SK-N-SH treated with all-trans-retinoic acid at 6 μM for 48 hours (cell line): ENCODE measurements around the gene RAP1A.

Experiments used
- BACH2 ChIP-seq: fragments of 250-450 bp; sonication (Bioruptor Pico); IDR thresholded peaks from 2 replicates; pipeline ENCODE4 v1.9.0; 2021; ENCODE audit warnings: mild to moderate bottlenecking, borderline replicate concordance
- CSRNP3 ChIP-seq: fragments of 250-450 bp; sonication (Bioruptor Pico); IDR thresholded peaks from 2 replicates; pipeline ENCODE4 v1.5.1; 2021; ENCODE audit warnings: mild to moderate bottlenecking, moderate library complexity
- ESRRG ChIP-seq: fragments of 250-450 bp; sonication (Bioruptor Pico); IDR thresholded peaks from 2 replicates; pipeline ENCODE4 v1.6.1; 2021; ENCODE audit warnings: mild to moderate bottlenecking
- GLIS3 ChIP-seq: fragments of 250-450 bp; sonication (Bioruptor Pico); IDR thresholded peaks from 2 replicates; pipeline ENCODE4 v1.5.0; 2020; ENCODE audit warnings: mild to moderate bottlenecking, moderate library complexity
- OSR1 ChIP-seq: fragments of 250-450 bp; sonication (Bioruptor Pico); IDR thresholded peaks from 2 replicates; pipeline ENCODE4 v1.8.0; 2022; ENCODE audit warnings: moderate library complexity, mild to moderate bottlenecking, inconsistent platforms
- PATZ1 ChIP-seq: fragments of 250-450 bp; sonication (Bioruptor Pico); IDR thresholded peaks from 2 replicates; pipeline ENCODE4 v1.8.0; 2020; ENCODE audit warnings: mild to moderate bottlenecking, moderate library complexity, borderline replicate concordance
- RARB ChIP-seq: fragments of 250-450 bp; sonication (Bioruptor Pico); IDR thresholded peaks from 2 replicates; pipeline ENCODE4 v1.8.0; 2021; ENCODE audit warnings: mild to moderate bottlenecking, moderate library complexity
- SNAI2 ChIP-seq: fragments of 250-450 bp; sonication (Bioruptor Pico); IDR thresholded peaks from 2 replicates; pipeline ENCODE4 v1.5.0; 2020; ENCODE audit warnings: mild to moderate bottlenecking, moderate library complexity
- TOX ChIP-seq: fragments of 250-450 bp; sonication (Bioruptor Pico); IDR thresholded peaks from 2 replicates; pipeline ENCODE4 v1.8.0; 2021; ENCODE audit warnings: mild to moderate bottlenecking, moderate library complexity, borderline replicate concordance
- ZFP3 ChIP-seq: fragments of 250-450 bp; sonication (Bioruptor Pico); IDR thresholded peaks from 2 replicates; pipeline ENCODE4 v1.5.0; 2020; ENCODE audit warnings: mild to moderate bottlenecking, moderate library complexity
- ZNF565 ChIP-seq: fragments of 450-650 bp; formaldehyde crosslinking; conservative IDR thresholded peaks from 2 replicates; pipeline ENCODE4 v1.5.0; 2020; ENCODE audit warnings: low read depth, mild to moderate bottlenecking, moderate library complexity
- ZNF70 ChIP-seq: fragments of 450-650 bp; formaldehyde crosslinking; IDR thresholded peaks from 2 replicates; pipeline ENCODE4 v1.5.0; 2020; ENCODE audit warnings: mild to moderate bottlenecking, moderate library complexity
- ZNF8 ChIP-seq: fragments of 450-650 bp; formaldehyde crosslinking; IDR thresholded peaks from 2 replicates; pipeline ENCODE4 v1.5.0; 2020; ENCODE audit warnings: mild to moderate bottlenecking, moderate library complexity

- TF ChIP-seq PATZ1 (no peak), SNAI2 (CRISPR knock-in tag) (no peak), ESRRG (CRISPR knock-in tag) (no peak), ZNF8 (no peak), ZNF565 (no peak), OSR1 (no peak), CSRNP3 (CRISPR knock-in tag) (no peak), GLIS3 (CRISPR knock-in tag) (no peak), RARB (CRISPR knock-in tag) (no peak), ZNF70 (no peak), TOX (no peak), BACH2 (CRISPR knock-in tag) (no peak), ZFP3 (CRISPR knock-in tag) (no peak)
Observed at GRCh38 chr1:111745675-111746613, 126.4 kb downstream of the RAP1A start.
